Measurements from ENCODE around the gene GJC2. TPM values are rescaled to one million over a fixed set of nuclear protein-coding genes. Genes with fewer than 3 reads are reported as not detected.

The GJC2 gene
- total RNA-seq, 1 experiment from 2014 or later = 1.6 TPM

- no peak overlapping the region for H3K9ac ChIP-seq (ENCODE audit: extremely low read depth, insufficient read length, low read length)
- no peak overlapping the region for H2BK12ac ChIP-seq (ENCODE audit: insufficient read length, low read depth, low read length)
- no peak overlapping the region for H2AFZ ChIP-seq (ENCODE audit: low read length)
- H3K9me3 ChIP-seq (ENCODE audit: control insufficient read depth, low read depth, low read length) = no peaks in the 10 kb centered on the region
- H3K4ac ChIP-seq (ENCODE audit: low read depth, low read length) = no peak overlapping the region
- no peak overlapping the region for H3K4me2 ChIP-seq (ENCODE audit: insufficient read depth, insufficient read length, low read length)
- no peak overlapping the region for H3K23ac ChIP-seq (ENCODE audit: insufficient read length, low read depth, low read length)
- Mint-ChIP-seq H3K4me3 (no peak overlapping the region), H3K9me3 (no peaks in the 10 kb centered on the region), H3K27ac (no peak overlapping the region), H3K27me3 (ENCODE audit: low read depth) (peaks cover 82% of the 10 kb centered on the region), H3K4me1 (peaks cover 6 to 9% of the 10 kb centered on the region in 2 experiments; a peak in 3 of 4 replicates), H3K36me3 (ENCODE audit: insufficient read depth in 1 of 3, low read depth in 3 of 3) (no peaks in the 10 kb centered on the region)
- H3K27ac ChIP-seq (ENCODE audit: insufficient read length, low read depth, low read length) = no peak overlapping the region
- H3K23me2 ChIP-seq (ENCODE audit: insufficient read length, low read depth, low read length, poor library complexity, severe bottlenecking) = no peaks in the 10 kb centered on the region
- TF ChIP-seq CTCF (conservative IDR thresholded peaks at IDR 0.05) = no peak
- H4K8ac ChIP-seq (replicated peaks; ENCODE audit: insufficient read length, low read depth, low read length) = no peak overlapping the region
- no peak overlapping the region for H4K5ac ChIP-seq (ENCODE audit: insufficient read length, low read depth, low read length)
- H4K20me1 ChIP-seq (ENCODE audit: control insufficient read depth, insufficient read depth, insufficient read length) = no peaks in the 10 kb centered on the region
- peaks cover 3% of the 10 kb centered on the region; the same call in 1 of the 2 replicates for H3K27me3 ChIP-seq (ENCODE audit: insufficient read depth, low read length)
- no peak overlapping the region for H3K56ac ChIP-seq (ENCODE audit: insufficient read length, low read depth, low read length)
- no peak overlapping the region for H2BK15ac ChIP-seq (ENCODE audit: low read depth, low read length)
- H3K79me1 ChIP-seq (ENCODE audit: insufficient read depth, low read depth, low read length, poor library complexity, severe bottlenecking) = no peaks in the 10 kb centered on the region
- no peak for DNase-seq
- no peak overlapping the region for H2BK120ac ChIP-seq (ENCODE audit: low read depth, low read length, poor library complexity, severe bottlenecking)
- no peak overlapping the region for H2BK5ac ChIP-seq (ENCODE audit: insufficient read length, low read length)
- H2BK20ac ChIP-seq (ENCODE audit: low read depth, low read length, poor library complexity, severe bottlenecking) = no peak overlapping the region
- H3T11ph ChIP-seq (ENCODE audit: low read length) = no peak overlapping the region
- H3K18ac ChIP-seq (ENCODE audit: insufficient read length, low read depth, low read length) = no peak overlapping the region
- no peaks in the 10 kb centered on the region for H3K4me1 ChIP-seq (ENCODE audit: insufficient read depth, low read length)
- WGBS (ENCODE audit: extremely low coverage, insufficient read length, low lambda C conversion rate) = no CpG with 5 or more reads among the region's 2 CpGs
- H3K79me2 ChIP-seq (ENCODE audit: insufficient read depth, low read length) = no peaks in the 10 kb centered on the region
- H3K14ac ChIP-seq (ENCODE audit: insufficient read depth, low read length) = no peak overlapping the region
- no peak overlapping the region for H4K91ac ChIP-seq (ENCODE audit: insufficient read length, low read depth, low read length)
- H2AK5ac ChIP-seq (ENCODE audit: insufficient read length, low read length) = no peak overlapping the region
Observed at GRCh38 chr1:228131766-228132165, 18.0 kb upstream of the GJC2 start.

Measured in H9 (cell line).